GM12878 (cell line): ENCODE data around the gene LDOC1. TPM values are rescaled to one million over a fixed set of nuclear protein-coding genes. Genes with fewer than 3 reads are reported as not detected.
"Not testable (repeated sequence)": the region's sequence is repeated elsewhere in the genome, so short reads cannot be mapped to it uniquely, and the experiment has no call there.

ENCODE experiments used
- ATAC-seq: fragments of 200-7000 bp; cut with Tn5 transposase; 3 replicates; pipeline ENCODE4 v1.9.1; 2020; ENCODE audit warnings: mild to moderate bottlenecking, moderate library complexity
- BruUV-seq: library from RNA; stranded (reverse); fragments of 400-500 nt; replicated peaks from 2 replicates; lab custom pipeline; 2021; lab: Mats Ljungman, UMichigan
- CTCF ChIA-PET: fragments of 300-600 bp; sonication (Branson Sonifier 250); formaldehyde crosslinking; extraction: SDS; loops from one replicate; lab custom pipeline; 2021; ENCODE audit warnings: inconsistent platforms; lab: Yijun Ruan, JAX
- POLR2A ChIA-PET: fragments of 350-600 bp; formaldehyde crosslinking; extraction: SDS; loops from one replicate; lab custom pipeline; 2021; ENCODE audit warnings: inconsistent platforms; lab: Charles Lee
- RAD21 ChIA-PET: fragments of 300-600 bp; sonication (Branson Sonifier 250); formaldehyde crosslinking; loops from one replicate; lab custom pipeline; 2023; ENCODE audit warnings: antibody characterized with exemption; ENCODE audit not compliant: unreplicated experiment; lab: Charles Lee
- SMC1A ChIA-PET: fragments of 300-600 bp; sonication (Branson Sonifier 250); formaldehyde crosslinking; loops from one replicate; lab custom pipeline; 2023; ENCODE audit not compliant: unreplicated experiment, uncharacterized antibody; lab: Charles Lee
- DNase-seq: peaks from one replicate; pipeline ENCODE4 v3.0.0-alpha.2; 2011; ENCODE audit warnings: low read depth, low spot score
- FAIRE-seq: peaks from 3 replicates; lab custom pipeline; 2011; peaks lifted over from hg19 to GRCh38; lab: Jason Lieb, UNC
- H2AFZ ChIP-seq: 2 replicates; pipeline ENCODE4 v1.6.0; 2011; ENCODE audit warnings: low read depth, low read length, control low read depth; ENCODE audit not compliant: control insufficient read depth
- H3K27ac ChIP-seq: 2 replicates; pipeline ENCODE4 v1.5.1; 2011; ENCODE audit warnings: control low read depth; ENCODE audit not compliant: control insufficient read depth, insufficient read depth
- H3K27me3 ChIP-seq, 2 experiments: replicated peaks in 1 of 2; 2 replicates each; pipeline versions ENCODE4 v1.6.0 to v1.6.1; 2011; ENCODE audit warnings: low read length in 1 of 2; ENCODE audit not compliant: control insufficient read depth in 2 of 2, insufficient read depth in 2 of 2
- H3K36me3 ChIP-seq, 2 experiments: 2 replicates each; pipeline ENCODE4 v1.5.1; 2011; ENCODE audit warnings: low read length in 1 of 2; ENCODE audit not compliant: control insufficient read depth in 2 of 2, insufficient read depth in 2 of 2
- H3K4me1 ChIP-seq: 2 replicates; pipeline ENCODE4 v1.6.1; 2011; ENCODE audit warnings: mild to moderate bottlenecking, low read length, moderate library complexity, mixed read lengths; ENCODE audit not compliant: control insufficient read depth, insufficient read depth
- H3K4me2 ChIP-seq: 2 replicates; pipeline ENCODE4 v1.6.0; 2011; ENCODE audit warnings: control low read depth; ENCODE audit not compliant: control insufficient read depth, insufficient read depth
- H3K4me3 ChIP-seq: fragments of 200-600 bp; sonication (generic); 2 replicates; pipeline ENCODE4 v1.5.1; 2016
- H3K79me2 ChIP-seq: 2 replicates; pipeline ENCODE4 v1.6.0; 2011; ENCODE audit warnings: low read length; ENCODE audit not compliant: control insufficient read depth, insufficient read depth
- H3K9ac ChIP-seq: 2 replicates; pipeline ENCODE4 v1.8.0; 2011; ENCODE audit warnings: low read length, control low read depth, mixed read lengths; ENCODE audit not compliant: control insufficient read depth, insufficient read depth
- H3K9me3 ChIP-seq: replicated peaks from 3 replicates; pipeline ENCODE4 v1.5.1; 2011; ENCODE audit warnings: mild to moderate bottlenecking, low read length; ENCODE audit not compliant: control insufficient read depth, insufficient read depth
- H4K20me1 ChIP-seq: 2 replicates; pipeline ENCODE4 v1.6.0; 2011; ENCODE audit not compliant: control insufficient read depth, insufficient read depth
- KDM1A ChIP-seq: fragments of 200-600 bp; sonication (generic); IDR thresholded peaks from 2 replicates; pipeline ENCODE4 v1.6.1; 2016; ENCODE audit warnings: borderline replicate concordance
- SREBF2 ChIP-seq: IDR thresholded peaks from 2 replicates; pipeline ENCODE4 v1.6.1; 2012; ENCODE audit warnings: mild to moderate bottlenecking, low read length
- TAF1 ChIP-seq: IDR thresholded peaks from 2 replicates; pipeline ENCODE4 v1.6.1; 2011; ENCODE audit warnings: mild to moderate bottlenecking, low read depth, low read length, borderline replicate concordance
- WGBS: methylation state at CpG from one replicate; pipeline ENCODE4 v1.1.6; 2016; ENCODE audit warnings: low lambda C conversion rate; ENCODE audit not compliant: insufficient replicate concordance, insufficient coverage; ENCODE audit errors: missing lambda C conversion rate; 5-methylcytosine and 5-hydroxymethylcytosine counted together
- in situ Hi-C: fragments of 300-500 bp; cut with MboI; formaldehyde crosslinking; loops from 9 replicates; pipeline ENCODE4 v1.14.3; 2018; ENCODE audit warnings: mixed read lengths
- intact Hi-C: fragments of 100-400 bp; cut with micrococcal nuclease; formaldehyde crosslinking; loops from one replicate; pipeline ENCODE4 v1.14.2; 2022; ENCODE audit not compliant: unreplicated experiment
- polyA plus RNA-seq, 11 experiments: library from polyadenylated mRNA; depleted of rRNA in 4 of 11; unstranded in 6 of 11; stranded (reverse) in 5 of 11; fragments of >200 nt; fragmentation: Nextera tagmentation in 4 of 11; fragmentation: Illumina TruSeq in 1 of 11; extraction: Ambion mirVana in 4 of 11; extraction: Trizol in 1 of 11; gene quantifications; 1 replicate in 1 of 11; 2 replicates in 10 of 11; pipeline versions ENCODE4 v1.2.1 to v1.2.3, GENCODE V29; 2011 to 2016; ENCODE audit warnings: inconsistent platforms in 2 of 11, missing spikeins in 2 of 11, low read depth in 1 of 11
- total RNA-seq, 4 experiments: library from RNA; depleted of rRNA in 3 of 4; stranded (reverse); fragments of >200 nt in 3 of 4; fragmentation: Illumina TruSeq in 1 of 4; extraction: Trizol in 1 of 4; gene quantifications; 2 replicates each; pipeline versions ENCODE4 v1.2.1 to v1.2.3, GENCODE V29; 2013 to 2021
- TF ChIP-seq, protein P1 (sequence below): fragments of 450-650 bp; IDR thresholded peaks from 2 replicates; pipeline ENCODE4 v1.6.1; 2017; ENCODE audit warnings: antibody characterized with exemption, mild to moderate bottlenecking, moderate library complexity

The LDOC1 gene
- total and polyA plus RNA-seq, 10 of the 15 experiments (the other 5 are each of a cell fraction or from before 2014, with no cell fraction given) = 0.04 to 0.28 (median 0.11) TPM; not detected in 7

GRCh38 chrX:141158084-141158483, 18.8 kb downstream of the LDOC1 start (continued):
- TF ChIP-seq, protein P1, sequence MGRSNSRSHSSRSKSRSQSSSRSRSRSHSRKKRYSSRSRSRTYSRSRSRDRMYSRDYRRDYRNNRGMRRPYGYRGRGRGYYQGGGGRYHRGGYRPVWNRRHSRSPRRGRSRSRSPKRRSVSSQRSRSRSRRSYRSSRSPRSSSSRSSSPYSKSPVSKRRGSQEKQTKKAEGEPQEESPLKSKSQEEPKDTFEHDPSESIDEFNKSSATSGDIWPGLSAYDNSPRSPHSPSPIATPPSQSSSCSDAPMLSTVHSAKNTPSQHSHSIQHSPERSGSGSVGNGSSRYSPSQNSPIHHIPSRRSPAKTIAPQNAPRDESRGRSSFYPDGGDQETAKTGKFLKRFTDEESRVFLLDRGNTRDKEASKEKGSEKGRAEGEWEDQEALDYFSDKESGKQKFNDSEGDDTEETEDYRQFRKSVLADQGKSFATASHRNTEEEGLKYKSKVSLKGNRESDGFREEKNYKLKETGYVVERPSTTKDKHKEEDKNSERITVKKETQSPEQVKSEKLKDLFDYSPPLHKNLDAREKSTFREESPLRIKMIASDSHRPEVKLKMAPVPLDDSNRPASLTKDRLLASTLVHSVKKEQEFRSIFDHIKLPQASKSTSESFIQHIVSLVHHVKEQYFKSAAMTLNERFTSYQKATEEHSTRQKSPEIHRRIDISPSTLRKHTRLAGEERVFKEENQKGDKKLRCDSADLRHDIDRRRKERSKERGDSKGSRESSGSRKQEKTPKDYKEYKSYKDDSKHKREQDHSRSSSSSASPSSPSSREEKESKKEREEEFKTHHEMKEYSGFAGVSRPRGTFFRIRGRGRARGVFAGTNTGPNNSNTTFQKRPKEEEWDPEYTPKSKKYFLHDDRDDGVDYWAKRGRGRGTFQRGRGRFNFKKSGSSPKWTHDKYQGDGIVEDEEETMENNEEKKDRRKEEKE = no peak
- TF ChIP-seq SREBF2 (no peak), KDM1A (no peak), TAF1 (no peak)
- TF ChIP-seq, all 136 proteins: peak for 0

DNA sequence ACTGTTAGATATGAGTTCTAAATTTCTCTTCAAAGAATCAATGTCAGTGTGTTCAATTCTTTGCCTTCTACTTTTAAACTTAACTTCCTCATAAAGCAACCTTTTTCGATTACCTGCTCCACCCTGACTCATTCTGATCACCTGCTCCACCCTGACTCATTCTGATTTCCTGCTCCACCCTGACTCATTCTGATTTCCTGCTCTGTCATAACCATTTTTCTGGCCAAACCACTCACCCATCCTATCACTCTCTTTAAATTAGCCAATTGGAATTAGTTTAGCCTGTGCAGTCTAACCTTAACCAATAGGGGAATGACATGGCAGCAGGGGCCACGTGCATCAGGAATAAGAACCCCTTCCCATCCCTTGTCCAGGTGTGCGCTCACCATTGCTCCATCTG, 21.7 kb downstream of the LDOC1 start:
- not testable (repeated sequence) for DNase-seq
- WGBS = 31% methylated on average over 3 of the region's 3 CpGs

More for the DNA sequence above, 21.7 kb downstream of the LDOC1 start:
- ATAC-seq, H2AFZ ChIP-seq, H3K79me2 ChIP-seq, intact Hi-C loops, SMC1A ChIA-PET, H3K27ac ChIP-seq, POLR2A ChIA-PET, CTCF ChIA-PET, H3K4me1 ChIP-seq, FAIRE-seq, BruUV-seq, RAD21 ChIA-PET, H3K4me2 ChIP-seq, H4K20me1 ChIP-seq, H3K9me3 ChIP-seq, in situ Hi-C loops, H3K27me3 ChIP-seq, H3K4me3 ChIP-seq, H3K9ac ChIP-seq, H3K36me3 ChIP-seq: not testable (repeated sequence)
